Cerebellar nuclear complex (tissue), 1 donor: ENCODE results near the gene B9D1.

Experiments
- DNase-seq, 2 experiments: peaks; one replicate each; lab custom pipeline; 2025; lab: John Stamatoyannopoulos, UW

Gene B9D1

GRCh38 chr17:19376811-19377210 lies 14.3 kb upstream of the B9D1 start:
- DNase-seq = no peak

GRCh38 chr17:19375732-19376131 lies 13.2 kb upstream of the B9D1 start:
- DNase-seq = no peak

GRCh38 chr17:19374136-19374535 lies 11.6 kb upstream of the B9D1 start:
- DNase-seq = no peak

GRCh38 chr17:19372866-19373504 lies 10.5 kb upstream of the B9D1 start:
- DNase-seq = no peak

- DNase-seq = no peak
Observed at GRCh38 chr17:19372439-19372838, 9.9 kb upstream of the B9D1 start.

- DNase-seq = no peak
Observed at GRCh38 chr17:19372011-19372370, 9.5 kb upstream of the B9D1 start.

GRCh38 chr17:19371259-19372010 lies 8.9 kb upstream of the B9D1 start:
- no peak for DNase-seq

GRCh38 chr17:19370493-19370960 lies 8.0 kb upstream of the B9D1 start:
- no peak for DNase-seq

- no peak for DNase-seq
Observed at GRCh38 chr17:19369846-19370492, 7.4 kb upstream of the B9D1 start.

- DNase-seq = no peak
Observed at GRCh38 chr17:19369107-19369778, 6.7 kb upstream of the B9D1 start.

- no peak for DNase-seq
Observed at GRCh38 chr17:19368229-19368628, 5.7 kb upstream of the B9D1 start.

- DNase-seq = no peak
Observed at GRCh38 chr17:19366637-19366972, 4.1 kb upstream of the B9D1 start.

- no peak for DNase-seq
Observed at GRCh38 chr17:19365833-19366636, 3.5 kb upstream of the B9D1 start.

GRCh38 chr17:19365499-19365817 lies 2.9 kb upstream of the B9D1 start:
- no peak for DNase-seq

GRCh38 chr17:19364699-19365498 lies 2.4 kb upstream of the B9D1 start:
- peak; percentile 58 to 80 for DNase-seq

GRCh38 chr17:19363460-19364035 lies 1.0 kb upstream of the B9D1 start:
- no peak for DNase-seq

GRCh38 chr17:19363114-19363438 lies 553 bp upstream of the B9D1 start:
- no peak for DNase-seq

- no peak for DNase-seq
Observed at GRCh38 chr17:19361944-19362276, 613 bp downstream of the B9D1 start.

- DNase-seq = no peak
Observed at GRCh38 chr17:19361326-19361725, 1.2 kb downstream of the B9D1 start.

GRCh38 chr17:19360772-19361171 lies 1.8 kb downstream of the B9D1 start:
- DNase-seq = no peak

GRCh38 chr17:19359856-19360255 lies 2.7 kb downstream of the B9D1 start:
- DNase-seq = no peak
